Right lobe of liver (tissue), 6 donors: ENCODE measurements around the gene PGP. TPM values are rescaled to one million over a fixed set of nuclear protein-coding genes. Genes with fewer than 3 reads are reported as not detected.
A peak's percentile ranks its signal among the peaks of the same experiment; 100 is the strongest.

Experiments
- ATAC-seq, 4 donors: fragments of 200-7000 bp; cut with Tn5 transposase; one replicate each; pipeline ENCODE4 v1.9.1; 2020; ENCODE audit warnings: mild to moderate bottlenecking in 4 of 4, moderate library complexity in 4 of 4
- DNase-seq, 3 donors: peaks; one replicate each; pipeline ENCODE4 v3.0.0-alpha.2; 2020
- H3K27ac ChIP-seq, 3 donors: fragments of 200-600 bp; one replicate each; pipeline ENCODE4 v1.8.0; 2022
- H3K27me3 ChIP-seq, 2 donors: fragments of 200-600 bp; one replicate each; pipeline ENCODE4 v1.8.0; 2022
- H3K36me3 ChIP-seq, 4 donors: fragments of 200-600 bp; sonication (generic) in 1 of 4; one replicate each; pipeline versions ENCODE4 v1.5.1 to v1.8.0; 2017 to 2022; ENCODE audit warnings: control low read depth in 1 of 4
- H3K4me1 ChIP-seq, 4 donors: fragments of 200-600 bp; sonication (generic) in 1 of 4; one replicate each; pipeline versions ENCODE4 v1.5.1 to v1.8.0; 2017 to 2022; ENCODE audit warnings: control low read depth in 1 of 4
- H3K4me3 ChIP-seq, 3 donors: fragments of 200-600 bp; one replicate each; pipeline ENCODE4 v1.8.0; 2022
- H3K9me3 ChIP-seq, 4 donors: fragments of 200-600 bp; sonication (generic) in 1 of 4; one replicate each; pipeline versions ENCODE4 v1.5.1 to v1.8.0; 2017 to 2022; ENCODE audit warnings: control low read depth in 1 of 4
- POLR2A ChIP-seq: fragments of 450-650 bp; IDR thresholded peaks from one replicate; pipeline ENCODE4 v1.6.1; 2017; ENCODE audit warnings: antibody characterized with exemption, mild to moderate bottlenecking
- WGBS: methylation state at CpG from one replicate; pipeline ENCODE4 v1.1.6; 2018; ENCODE audit warnings: low coverage, low lambda C conversion rate; ENCODE audit not compliant: insufficient coverage; ENCODE audit errors: missing lambda C conversion rate; 5-methylcytosine and 5-hydroxymethylcytosine counted together
- intact Hi-C, 2 donors: fragments of 100-400 bp; cut with DNase I; formaldehyde crosslinking; loops; one replicate each; pipeline versions ENCODE4 v1.11.2 to v1.14.1; 2022
- total RNA-seq, 6 experiments: library from RNA; depleted of rRNA in 2 of 6; stranded (reverse); fragments of >200 nt in 2 of 6; fragmentation: NEBNext Ultra II Directional in 3 of 6; extraction: Animal tissue kit (Norgen Biotek cat#: 25700) in 3 of 6; gene quantifications; one replicate each; pipeline versions ENCODE4 v1.1.0 to v1.2.4, GENCODE V29; 2016 to 2023
- TF ChIP-seq, protein P1 (sequence below), 4 donors: fragments of 200-600 bp in 3 of 4; fragments of 450-650 bp in 1 of 4; IDR thresholded peaks; one replicate each; pipeline versions ENCODE4 v1.5.1 to v1.8.0; 2016 to 2022; ENCODE audit warnings: antibody characterized with exemption in 4 of 4, mild to moderate bottlenecking in 2 of 4
- donor health status: DM: no; HTN: yes; CAD: no.
- donor health status: DM: no; HTN: no; CAD: no.
- donor health status: DM: no; HTN: no; CAD: no.
- donor health status: DM: no; HTN: yes; CAD: no.
- donor health status: DM: no; HTN: yes; CAD: no.

The PGP gene
- total RNA-seq, 6 experiments from 2014 or later: 3.8 to 14.2 (median 6.9) TPM

DNA sequence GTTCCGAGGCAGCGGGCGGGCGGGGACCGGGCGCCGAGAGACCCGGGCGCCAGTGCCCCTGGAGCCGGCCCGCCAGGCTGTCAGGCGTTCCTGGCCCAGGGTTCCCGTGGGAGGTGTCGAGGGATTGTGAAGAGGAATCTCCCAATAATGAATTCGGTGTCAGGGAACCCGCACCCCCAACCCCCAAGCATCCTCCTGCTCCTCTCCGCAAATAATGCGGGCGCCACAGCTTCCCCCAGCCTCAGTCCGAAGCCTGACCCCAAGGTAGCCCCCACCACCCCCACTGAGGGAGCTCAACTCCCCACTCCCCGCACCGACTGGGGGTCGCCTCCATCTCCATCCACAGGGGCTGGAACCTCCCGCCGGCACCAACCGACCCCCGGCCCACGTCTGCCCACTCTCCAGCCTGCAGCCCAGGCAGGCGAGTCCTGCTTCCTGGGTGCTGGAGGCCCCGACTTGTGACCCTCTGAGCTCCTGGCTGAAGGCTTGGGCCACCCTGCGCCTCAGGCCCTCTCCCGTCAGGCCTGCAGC, 17.6 kb downstream of the PGP start:
- WGBS: 55% methylated on average over 12 of the region's 32 CpGs
- ATAC-seq (no peak), DNase-seq (no peak)
- Histone ChIP-seq H3K36me3 (no peaks in the 10 kb centered on the region), H3K27ac (no peak overlapping the region), H3K4me3 (no peak overlapping the region), H3K4me1 (peaks cover 0 to 10% (median 0%) of the 10 kb centered on the region in 4 donors), H3K9me3 (no peaks in the 10 kb centered on the region), H3K27me3 (peaks cover 0 to 11% of the 10 kb centered on the region in 2 donors)
- intact Hi-C loops: loop anchor here (10.0 kb wide), 1 partner anchor 308 kb away; no protein-coding TSS in a partner anchor
- no peak for TF ChIP-seq POLR2A
- TF ChIP-seq, protein P1, sequence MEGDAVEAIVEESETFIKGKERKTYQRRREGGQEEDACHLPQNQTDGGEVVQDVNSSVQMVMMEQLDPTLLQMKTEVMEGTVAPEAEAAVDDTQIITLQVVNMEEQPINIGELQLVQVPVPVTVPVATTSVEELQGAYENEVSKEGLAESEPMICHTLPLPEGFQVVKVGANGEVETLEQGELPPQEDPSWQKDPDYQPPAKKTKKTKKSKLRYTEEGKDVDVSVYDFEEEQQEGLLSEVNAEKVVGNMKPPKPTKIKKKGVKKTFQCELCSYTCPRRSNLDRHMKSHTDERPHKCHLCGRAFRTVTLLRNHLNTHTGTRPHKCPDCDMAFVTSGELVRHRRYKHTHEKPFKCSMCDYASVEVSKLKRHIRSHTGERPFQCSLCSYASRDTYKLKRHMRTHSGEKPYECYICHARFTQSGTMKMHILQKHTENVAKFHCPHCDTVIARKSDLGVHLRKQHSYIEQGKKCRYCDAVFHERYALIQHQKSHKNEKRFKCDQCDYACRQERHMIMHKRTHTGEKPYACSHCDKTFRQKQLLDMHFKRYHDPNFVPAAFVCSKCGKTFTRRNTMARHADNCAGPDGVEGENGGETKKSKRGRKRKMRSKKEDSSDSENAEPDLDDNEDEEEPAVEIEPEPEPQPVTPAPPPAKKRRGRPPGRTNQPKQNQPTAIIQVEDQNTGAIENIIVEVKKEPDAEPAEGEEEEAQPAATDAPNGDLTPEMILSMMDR (IDR thresholded peaks at IDR 0.05): no peak

DNA sequence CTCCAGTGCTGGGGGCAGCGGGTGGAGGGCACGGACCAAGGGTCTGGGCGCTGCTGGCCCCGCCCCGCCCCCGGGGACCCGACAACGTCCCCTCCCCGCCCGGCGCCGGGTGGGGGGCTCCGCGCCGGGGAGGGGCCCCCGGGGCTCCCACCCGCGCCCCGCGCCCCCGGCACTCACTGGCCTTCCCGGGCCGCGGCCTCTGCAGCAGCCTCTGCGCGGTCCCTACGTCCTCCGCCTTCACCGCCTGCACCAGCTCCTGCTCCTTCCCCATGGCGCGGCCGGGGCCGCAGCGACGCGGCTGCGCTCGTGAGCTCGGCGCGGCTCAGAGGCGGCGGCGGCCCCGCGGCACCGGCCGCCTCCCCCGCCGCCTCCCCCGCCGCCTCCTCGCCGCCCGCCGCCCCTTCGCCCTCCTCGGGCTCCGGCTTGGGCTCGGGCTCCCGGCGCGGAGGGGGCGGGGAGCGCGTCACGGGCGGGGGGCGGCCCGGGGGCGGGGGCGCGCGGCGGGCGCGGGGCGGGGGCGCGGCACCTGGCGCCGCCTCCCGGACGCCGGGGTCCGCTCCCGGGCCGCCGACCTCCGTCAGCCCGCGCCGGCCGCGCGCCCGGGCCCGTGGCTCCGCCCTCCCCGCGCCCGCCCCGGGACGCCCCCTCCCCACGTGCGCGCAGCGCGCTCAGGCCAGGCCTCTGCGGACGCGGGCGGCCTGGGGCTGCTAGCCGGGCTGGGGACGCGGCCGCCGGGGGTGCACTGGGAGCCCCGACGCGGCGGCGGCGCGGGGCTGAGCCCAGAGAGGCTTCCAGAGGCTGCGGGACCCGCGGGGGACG, 18.3 kb downstream of the PGP start, which contains the start of gene CASKIN1:
CASKIN1 (minus strand) TSS at position 444 of the 819 bp plus-strand sequence; CDS start at position 271, 173 bp downstream.
- ATAC-seq: no peak
- DNase-seq: no peak
- WGBS: 0% methylated on average over 2 of the region's 129 CpGs

DNA sequence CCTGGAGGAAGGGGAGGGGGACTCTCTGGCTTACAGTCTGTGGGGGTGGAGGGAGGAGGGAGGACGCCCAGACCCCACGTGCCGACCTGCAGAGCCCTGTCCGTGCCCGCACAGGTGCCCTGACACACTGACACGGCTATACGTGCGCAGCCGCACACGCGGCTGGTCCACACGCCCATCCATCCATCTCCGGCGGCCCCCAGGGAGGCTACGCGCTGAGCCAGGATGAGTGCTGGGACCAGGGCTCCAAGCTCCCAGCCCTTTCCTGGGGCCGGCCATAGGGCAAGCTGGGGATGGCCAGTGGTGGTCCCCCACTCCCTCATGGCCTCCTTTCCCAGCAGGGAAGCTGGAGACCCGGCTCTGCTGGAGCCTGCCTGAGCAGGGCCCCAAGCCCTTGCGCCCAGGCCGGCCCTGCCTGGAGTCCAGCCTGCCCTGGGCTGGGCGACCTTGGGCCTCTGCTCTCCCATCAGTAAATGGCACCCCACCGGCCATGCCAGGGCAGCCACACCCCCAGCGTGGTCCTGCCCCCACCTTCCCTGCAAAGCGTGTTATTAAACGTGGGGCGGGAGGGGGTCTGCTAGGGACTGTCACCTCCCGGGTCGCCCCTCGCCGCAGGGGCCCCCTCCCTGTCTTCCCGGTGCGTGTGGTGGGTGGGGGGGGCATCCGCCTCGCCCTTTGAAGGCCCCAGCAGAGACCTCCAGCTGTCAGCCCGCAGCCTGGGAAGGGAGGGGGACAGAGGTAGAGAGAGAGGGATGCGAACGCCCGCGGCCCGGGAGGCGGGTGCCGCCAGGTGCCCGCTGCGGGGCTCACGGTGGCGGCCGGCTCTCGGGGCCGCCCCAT, 19.1 kb downstream of the PGP start:
- Histone ChIP-seq H3K4me1 (peaks cover 0 to 10% (median 0%) of the 10 kb centered on the region in 4 donors), H3K27ac (no peak overlapping the region), H3K4me3 (peak overlapping the region in 1 of 3 donors; percentile 26), H3K9me3 (no peaks in the 10 kb centered on the region), H3K27me3 (peaks cover 0 to 11% of the 10 kb centered on the region in 2 donors), H3K36me3 (no peaks in the 10 kb centered on the region)
- TF ChIP-seq, protein P1 (IDR thresholded peaks at IDR 0.05): no peak
- no peak for TF ChIP-seq POLR2A
- ATAC-seq: peak in 1 of 4 donors; percentile 17
- 5% methylated on average over 4 of the region's 49 CpGs for WGBS
- DNase-seq: no peak
- intact Hi-C loops: loop anchor here (10.0 kb wide), 1 partner anchor 309 kb away; no protein-coding TSS in a partner anchor

More for the DNA sequence above, 18.3 kb downstream of the PGP start, which contains the start of gene CASKIN1:
- Histone ChIP-seq H3K27ac (no peak within 1 kb of the TSS), H3K36me3 (no peaks in the 10 kb centered on the region), H3K4me1 (peaks cover 0 to 10% (median 0%) of the 10 kb centered on the region in 4 donors), H3K4me3 (peak within 1 kb of the TSS in 1 of 3 donors; percentile 26), H3K27me3 (peaks cover 0 to 11% of the 10 kb centered on the region in 2 donors), H3K9me3 (no peaks in the 10 kb centered on the region)
- intact Hi-C loops: loop anchor here (10.0 kb wide), 1 partner anchor 308 kb away; no protein-coding TSS in a partner anchor
- TF ChIP-seq POLR2A: no peak
- TF ChIP-seq, protein P1 (IDR thresholded peaks at IDR 0.05): no peak

DNA sequence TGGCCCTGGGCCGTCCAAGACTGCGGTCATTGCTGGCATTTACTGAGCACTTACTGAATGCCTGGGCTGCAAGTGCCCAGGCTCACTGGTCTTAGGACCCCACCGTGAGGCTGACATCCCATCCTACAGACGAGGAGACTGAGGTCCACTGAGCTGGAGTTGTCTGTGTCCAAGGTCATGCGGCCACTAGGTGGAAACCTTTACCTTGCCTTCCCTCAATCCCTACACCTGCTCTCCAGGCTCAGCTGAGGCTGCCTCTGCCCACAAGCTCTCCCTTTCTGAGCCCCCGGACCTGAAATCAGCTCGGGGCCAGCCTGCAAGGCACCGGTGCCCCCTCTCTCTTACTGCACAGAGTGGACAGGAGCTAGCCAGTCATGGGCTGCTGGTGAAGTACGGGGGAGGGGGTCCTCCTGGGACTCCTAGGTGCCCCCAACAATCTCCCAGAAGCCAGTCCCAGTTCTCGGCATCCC, 19.8 kb downstream of the PGP start:
- intact Hi-C loops: loop anchor here (10.0 kb wide), 1 partner anchor 310 kb away; no protein-coding TSS in a partner anchor
- DNase-seq (peak in 1 of 3 donors; percentile 49), ATAC-seq (peak; percentile 76 to 92 (median 89))

More for the DNA sequence above, 19.8 kb downstream of the PGP start:
- Histone ChIP-seq H3K4me1 (peaks cover 0 to 10% (median 0%) of the 10 kb centered on the region in 4 donors), H3K36me3 (no peaks in the 10 kb centered on the region), H3K9me3 (no peaks in the 10 kb centered on the region), H3K4me3 (no peak overlapping the region), H3K27ac (no peak overlapping the region), H3K27me3 (peaks cover 0 to 11% of the 10 kb centered on the region in 2 donors)
- TF ChIP-seq POLR2A: no peak
- TF ChIP-seq, protein P1 (IDR thresholded peaks at IDR 0.05): peak; percentile 53 to 67 (median 55)
- WGBS: 10% methylated on average over 6 of the region's 10 CpGs
